HEK293 (cell line): Measurements from ENCODE around the gene ART5.

Experiments
- CTCF ChIA-PET: fragments of 350-600 bp; formaldehyde crosslinking; extraction: SDS; loops from one replicate; lab custom pipeline; 2021; ENCODE audit warnings: antibody characterized with exemption; lab: Yijun Ruan, JAX
- POLR2A ChIA-PET: fragments of 300-600 bp; formaldehyde crosslinking; extraction: SDS; loops from one replicate; lab custom pipeline; 2020; ENCODE audit warnings: antibody characterized with exemption, inconsistent platforms; lab: Yijun Ruan, JAX
- H3K27ac ChIP-seq: fragments of 200-500 bp; sonication (Bioruptor generic); 2 replicates; pipeline ENCODE4 v1.5.1; 2014; ENCODE audit warnings: low read depth, low read length, control low read depth, inconsistent platforms; ENCODE audit errors: extremely low read depth
- H3K36me3 ChIP-seq, 2 experiments: fragments of 200-500 bp in 1 of 2; sonication (Bioruptor generic) in 1 of 2; 1 replicate in 1 of 2; 2 replicates in 1 of 2; pipeline ENCODE4 v1.5.1; 2014 to 2017; ENCODE audit warnings: inconsistent platforms in 2 of 2, low read length in 2 of 2; ENCODE audit not compliant: control insufficient read depth in 2 of 2, insufficient read depth in 1 of 2
- H3K4me1 ChIP-seq: fragments of 200-500 bp; sonication (Bioruptor generic); 2 replicates; pipeline ENCODE4 v1.5.1; 2014; ENCODE audit warnings: mild to moderate bottlenecking, low read length, inconsistent platforms; ENCODE audit not compliant: control insufficient read depth, insufficient read depth
- H3K4me3 ChIP-seq: 2 replicates; pipeline ENCODE4 v1.5.1; 2011; ENCODE audit warnings: low read depth, mild to moderate bottlenecking, control low read depth, low read length, moderate library complexity
- H3K9me3 ChIP-seq: fragments of 200-500 bp; sonication (Bioruptor generic); 2 replicates; pipeline ENCODE4 v1.5.1; 2014; ENCODE audit warnings: low read depth, low read length, inconsistent platforms; ENCODE audit not compliant: control insufficient read depth, insufficient read depth
- FEZF1 ChIP-seq: fragments of 450-650 bp; formaldehyde crosslinking; IDR thresholded peaks from 2 replicates; pipeline ENCODE4 v1.5.1; 2016; ENCODE audit warnings: missing biosample characterization, missing genetic modification characterization
- GLI2 ChIP-seq: fragments of 450-650 bp; formaldehyde crosslinking; IDR thresholded peaks from 2 replicates; pipeline ENCODE4; 2017; ENCODE audit warnings: missing biosample characterization, missing genetic modification characterization, low read depth, borderline replicate concordance
- GLI4 ChIP-seq: fragments of 450-650 bp; formaldehyde crosslinking; IDR thresholded peaks from 2 replicates; pipeline ENCODE4 v1.5.1; 2016; ENCODE audit warnings: missing biosample characterization, missing genetic modification characterization
- MEIS1 ChIP-seq: sonication (generic); formaldehyde crosslinking; IDR thresholded peaks from 2 replicates; pipeline ENCODE4 v1.8.1; 2022; ENCODE audit warnings: missing genetic modification reagents, mild to moderate bottlenecking, borderline replicate concordance
- ZFP69B ChIP-seq: fragments of 450-650 bp; formaldehyde crosslinking; IDR thresholded peaks from 2 replicates; pipeline ENCODE4 v1.5.1; 2016; ENCODE audit warnings: missing biosample characterization, missing genetic modification characterization
- ZNF132 ChIP-seq: fragments of 450-650 bp; formaldehyde crosslinking; IDR thresholded peaks from 2 replicates; pipeline ENCODE4 v1.5.1; 2017; ENCODE audit warnings: missing biosample characterization, missing genetic modification characterization, borderline replicate concordance
- ZNF175 ChIP-seq: fragments of 450-650 bp; formaldehyde crosslinking; IDR thresholded peaks from 2 replicates; pipeline ENCODE4 v1.5.1; 2016; ENCODE audit warnings: missing biosample characterization, missing genetic modification characterization
- ZNF223 ChIP-seq: fragments of 450-650 bp; formaldehyde crosslinking; IDR thresholded peaks from 2 replicates; pipeline ENCODE4 v1.5.1; 2016; ENCODE audit warnings: missing biosample characterization, missing genetic modification characterization
- ZNF311 ChIP-seq: fragments of 450-650 bp; formaldehyde crosslinking; IDR thresholded peaks from 2 replicates; pipeline ENCODE4 v1.5.1; 2017; ENCODE audit warnings: missing biosample characterization, missing genetic modification characterization, borderline replicate concordance
- ZNF354C ChIP-seq: fragments of 450-650 bp; formaldehyde crosslinking; IDR thresholded peaks from 2 replicates; pipeline ENCODE4 v1.5.1; 2016; ENCODE audit warnings: missing biosample characterization, missing genetic modification characterization, low read depth, borderline replicate concordance
- ZNF391 ChIP-seq: fragments of 450-650 bp; formaldehyde crosslinking; IDR thresholded peaks from 2 replicates; pipeline ENCODE4 v1.5.1; 2016; ENCODE audit warnings: low read depth, missing biosample characterization, missing genetic modification characterization, borderline replicate concordance
- ZNF416 ChIP-seq: fragments of 450-650 bp; formaldehyde crosslinking; IDR thresholded peaks from 2 replicates; pipeline ENCODE4 v1.5.1; 2016; ENCODE audit warnings: missing biosample characterization, missing genetic modification characterization
- ZNF549 ChIP-seq: fragments of 450-650 bp; IDR thresholded peaks from 2 replicates; pipeline ENCODE4 v1.5.1; 2018; ENCODE audit warnings: missing biosample characterization, missing genetic modification characterization, mild to moderate bottlenecking, inconsistent platforms, moderate library complexity
- ZNF571 ChIP-seq: fragments of 450-650 bp; formaldehyde crosslinking; IDR thresholded peaks from 2 replicates; pipeline ENCODE4 v1.5.0; 2017; ENCODE audit warnings: missing biosample characterization, missing genetic modification characterization
- ZNF624 ChIP-seq: fragments of 450-650 bp; formaldehyde crosslinking; IDR thresholded peaks from 2 replicates; pipeline ENCODE4 v1.5.1; 2017; ENCODE audit warnings: missing biosample characterization, missing genetic modification characterization
- TF ChIP-seq, protein P1 (sequence below): fragments of 450-650 bp; formaldehyde crosslinking; IDR thresholded peaks from 2 replicates; pipeline ENCODE4 v1.5.1; 2016; ENCODE audit warnings: missing biosample characterization, missing genetic modification characterization
- TF ChIP-seq, protein P2 (sequence below): fragments of 450-650 bp; formaldehyde crosslinking; IDR thresholded peaks from 2 replicates; pipeline ENCODE4 v1.5.1; 2016; ENCODE audit warnings: missing biosample characterization, missing genetic modification characterization
- TF ChIP-seq, protein P3 (sequence below): fragments of 450-650 bp; formaldehyde crosslinking; conservative IDR thresholded peaks from 2 replicates; pipeline ENCODE4 v1.5.1; 2016; ENCODE audit warnings: low read depth, missing biosample characterization, missing genetic modification characterization
- TF ChIP-seq, protein P4 (sequence below): fragments of 450-650 bp; formaldehyde crosslinking; IDR thresholded peaks from 2 replicates; pipeline ENCODE4 v1.5.0; 2017; ENCODE audit warnings: missing biosample characterization, missing genetic modification characterization, borderline replicate concordance

The ART5 gene

DNA sequence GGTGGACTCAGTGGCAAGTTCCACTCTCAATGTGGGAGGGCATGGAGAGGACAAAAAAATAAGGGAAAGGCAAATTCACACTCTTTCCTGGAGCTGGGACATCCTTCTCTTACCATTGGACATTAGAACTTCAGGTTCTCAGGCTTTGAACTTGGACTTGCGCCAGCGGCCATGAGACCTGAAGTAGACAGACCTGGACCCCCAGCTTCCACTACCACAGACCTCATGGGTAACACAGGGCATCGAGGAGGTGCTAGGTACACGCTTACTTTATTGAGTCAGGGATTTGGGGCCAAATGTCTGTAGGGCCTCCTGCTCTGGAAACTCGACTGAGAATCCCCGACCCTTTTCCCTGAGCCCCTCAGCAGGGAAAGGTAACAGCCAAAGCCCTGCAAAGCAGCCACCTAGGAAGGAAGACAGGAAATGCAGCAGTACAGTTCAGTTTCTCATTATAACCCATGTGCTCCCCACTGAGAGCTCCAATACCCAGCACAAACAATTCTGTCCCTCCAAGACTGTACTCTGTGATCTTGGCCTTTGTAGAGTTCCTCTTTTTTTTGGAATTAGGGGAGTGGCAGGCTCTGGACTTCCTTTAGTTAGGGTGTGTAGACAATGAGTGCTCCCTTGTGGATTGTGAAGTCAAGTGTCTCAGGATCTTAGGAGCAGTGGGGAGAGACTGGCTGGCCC is 23.7 kb upstream of the ART5 start:
- H3K4me1 ChIP-seq, result no peaks in the 10 kb centered on the region
- no peak overlapping the region for H3K4me3 ChIP-seq
- H3K36me3 ChIP-seq, result peaks cover 0 to 59% of the 10 kb centered on the region in 2 experiments; a peak in 1 of 3 replicates
- H3K9me3 ChIP-seq, result no peaks in the 10 kb centered on the region
- ChIA-PET CTCF (interaction anchor here (1.2 kb wide), 1 partner anchor 16 kb away, joined by 5 read pairs; no protein-coding TSS in a partner anchor), POLR2A (no interaction called here)
- H3K27ac ChIP-seq, result no peak overlapping the region
- TF ChIP-seq ZNF132 (tag by site-specific recombination) (no peak), ZNF223 (no peak)
- TF ChIP-seq, protein P1, sequence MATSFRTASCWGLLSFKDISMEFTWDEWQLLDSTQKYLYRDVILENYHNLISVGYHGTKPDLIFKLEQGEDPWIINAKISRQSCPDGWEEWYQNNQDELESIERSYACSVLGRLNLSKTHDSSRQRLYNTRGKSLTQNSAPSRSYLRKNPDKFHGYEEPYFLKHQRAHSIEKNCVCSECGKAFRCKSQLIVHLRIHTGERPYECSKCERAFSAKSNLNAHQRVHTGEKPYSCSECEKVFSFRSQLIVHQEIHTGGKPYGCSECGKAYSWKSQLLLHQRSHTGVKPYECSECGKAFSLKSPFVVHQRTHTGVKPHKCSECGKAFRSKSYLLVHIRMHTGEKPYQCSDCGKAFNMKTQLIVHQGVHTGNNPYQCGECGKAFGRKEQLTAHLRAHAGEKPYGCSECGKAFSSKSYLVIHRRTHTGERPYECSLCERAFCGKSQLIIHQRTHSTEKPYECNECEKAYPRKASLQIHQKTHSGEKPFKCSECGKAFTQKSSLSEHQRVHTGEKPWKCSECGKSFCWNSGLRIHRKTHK (tag by site-specific recombination), result no peak

DNA sequence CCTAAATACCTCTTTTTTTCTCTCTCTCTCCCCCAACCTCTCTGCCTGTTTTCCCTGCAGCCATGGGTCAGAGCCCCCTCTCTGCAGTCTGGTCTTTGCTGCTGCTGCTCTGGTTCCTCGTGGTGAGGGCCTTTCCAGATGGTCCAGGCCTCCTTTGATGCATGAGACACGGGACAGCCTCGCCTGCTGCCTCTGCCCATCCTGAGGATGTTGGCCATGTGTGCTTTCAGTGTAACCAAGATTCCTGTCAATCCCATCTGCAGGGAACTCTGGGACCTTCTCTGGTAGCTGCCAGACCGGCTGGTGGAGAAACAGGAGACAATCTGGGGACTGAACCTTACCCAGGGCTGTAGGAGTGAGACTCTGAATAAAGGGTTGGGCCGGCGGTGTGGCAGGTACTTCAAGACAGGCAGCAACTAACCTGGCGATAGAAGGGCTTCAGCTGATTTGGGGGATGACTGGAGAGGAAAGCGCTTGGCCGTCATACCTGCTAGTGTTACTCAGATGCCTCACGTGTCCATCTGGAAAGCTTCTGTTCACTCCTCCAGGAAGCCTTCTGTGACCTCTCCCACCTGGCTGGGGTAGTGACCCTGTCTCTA is 22.3 kb upstream of the ART5 start:
- CTCF ChIA-PET, result no interaction called here
- POLR2A ChIA-PET, result interaction anchor here (0.6 kb wide), 1 partner anchor 34 kb away, joined by 3 read pairs; no protein-coding TSS in a partner anchor

More for the DNA sequence above, 22.3 kb upstream of the ART5 start:
- H3K27ac ChIP-seq, result no peak overlapping the region
- H3K36me3 ChIP-seq, result peaks cover 0 to 45% of the 10 kb centered on the region in 2 experiments; a peak in 1 of 3 replicates
- TF ChIP-seq, protein P2, sequence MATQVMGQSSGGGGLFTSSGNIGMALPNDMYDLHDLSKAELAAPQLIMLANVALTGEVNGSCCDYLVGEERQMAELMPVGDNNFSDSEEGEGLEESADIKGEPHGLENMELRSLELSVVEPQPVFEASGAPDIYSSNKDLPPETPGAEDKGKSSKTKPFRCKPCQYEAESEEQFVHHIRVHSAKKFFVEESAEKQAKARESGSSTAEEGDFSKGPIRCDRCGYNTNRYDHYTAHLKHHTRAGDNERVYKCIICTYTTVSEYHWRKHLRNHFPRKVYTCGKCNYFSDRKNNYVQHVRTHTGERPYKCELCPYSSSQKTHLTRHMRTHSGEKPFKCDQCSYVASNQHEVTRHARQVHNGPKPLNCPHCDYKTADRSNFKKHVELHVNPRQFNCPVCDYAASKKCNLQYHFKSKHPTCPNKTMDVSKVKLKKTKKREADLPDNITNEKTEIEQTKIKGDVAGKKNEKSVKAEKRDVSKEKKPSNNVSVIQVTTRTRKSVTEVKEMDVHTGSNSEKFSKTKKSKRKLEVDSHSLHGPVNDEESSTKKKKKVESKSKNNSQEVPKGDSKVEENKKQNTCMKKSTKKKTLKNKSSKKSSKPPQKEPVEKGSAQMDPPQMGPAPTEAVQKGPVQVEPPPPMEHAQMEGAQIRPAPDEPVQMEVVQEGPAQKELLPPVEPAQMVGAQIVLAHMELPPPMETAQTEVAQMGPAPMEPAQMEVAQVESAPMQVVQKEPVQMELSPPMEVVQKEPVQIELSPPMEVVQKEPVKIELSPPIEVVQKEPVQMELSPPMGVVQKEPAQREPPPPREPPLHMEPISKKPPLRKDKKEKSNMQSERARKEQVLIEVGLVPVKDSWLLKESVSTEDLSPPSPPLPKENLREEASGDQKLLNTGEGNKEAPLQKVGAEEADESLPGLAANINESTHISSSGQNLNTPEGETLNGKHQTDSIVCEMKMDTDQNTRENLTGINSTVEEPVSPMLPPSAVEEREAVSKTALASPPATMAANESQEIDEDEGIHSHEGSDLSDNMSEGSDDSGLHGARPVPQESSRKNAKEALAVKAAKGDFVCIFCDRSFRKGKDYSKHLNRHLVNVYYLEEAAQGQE, result no peak
- TF ChIP-seq ZNF549 (no peak), FEZF1 (tag by site-specific recombination) (no peak), ZNF391 (tag by site-specific recombination) (no peak), ZFP69B (tag by site-specific recombination) (no peak), ZNF571 (no peak), ZNF175 (no peak), GLI2 (tag by site-specific recombination) (no peak), ZNF624 (tag by site-specific recombination) (no peak), ZNF354C (tag by site-specific recombination) (no peak), GLI4 (no peak), MEIS1 (CRISPR knock-in tag) (no peak), ZNF416 (tag by site-specific recombination) (no peak), ZNF311 (tag by site-specific recombination) (no peak)
- TF ChIP-seq, protein P3, sequence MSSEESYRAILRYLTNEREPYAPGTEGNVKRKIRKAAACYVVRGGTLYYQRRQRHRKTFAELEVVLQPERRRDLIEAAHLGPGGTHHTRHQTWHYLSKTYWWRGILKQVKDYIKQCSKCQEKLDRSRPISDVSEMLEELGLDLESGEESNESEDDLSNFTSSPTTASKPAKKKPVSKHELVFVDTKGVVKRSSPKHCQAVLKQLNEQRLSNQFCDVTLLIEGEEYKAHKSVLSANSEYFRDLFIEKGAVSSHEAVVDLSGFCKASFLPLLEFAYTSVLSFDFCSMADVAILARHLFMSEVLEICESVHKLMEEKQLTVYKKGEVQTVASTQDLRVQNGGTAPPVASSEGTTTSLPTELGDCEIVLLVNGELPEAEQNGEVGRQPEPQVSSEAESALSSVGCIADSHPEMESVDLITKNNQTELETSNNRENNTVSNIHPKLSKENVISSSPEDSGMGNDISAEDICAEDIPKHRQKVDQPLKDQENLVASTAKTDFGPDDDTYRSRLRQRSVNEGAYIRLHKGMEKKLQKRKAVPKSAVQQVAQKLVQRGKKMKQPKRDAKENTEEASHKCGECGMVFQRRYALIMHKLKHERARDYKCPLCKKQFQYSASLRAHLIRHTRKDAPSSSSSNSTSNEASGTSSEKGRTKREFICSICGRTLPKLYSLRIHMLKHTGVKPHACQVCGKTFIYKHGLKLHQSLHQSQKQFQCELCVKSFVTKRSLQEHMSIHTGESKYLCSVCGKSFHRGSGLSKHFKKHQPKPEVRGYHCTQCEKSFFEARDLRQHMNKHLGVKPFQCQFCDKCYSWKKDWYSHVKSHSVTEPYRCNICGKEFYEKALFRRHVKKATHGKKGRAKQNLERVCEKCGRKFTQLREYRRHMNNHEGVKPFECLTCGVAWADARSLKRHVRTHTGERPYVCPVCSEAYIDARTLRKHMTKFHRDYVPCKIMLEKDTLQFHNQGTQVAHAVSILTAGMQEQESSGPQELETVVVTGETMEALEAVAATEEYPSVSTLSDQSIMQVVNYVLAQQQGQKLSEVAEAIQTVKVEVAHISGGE (tag by site-specific recombination), result no peak
- TF ChIP-seq, protein P4, sequence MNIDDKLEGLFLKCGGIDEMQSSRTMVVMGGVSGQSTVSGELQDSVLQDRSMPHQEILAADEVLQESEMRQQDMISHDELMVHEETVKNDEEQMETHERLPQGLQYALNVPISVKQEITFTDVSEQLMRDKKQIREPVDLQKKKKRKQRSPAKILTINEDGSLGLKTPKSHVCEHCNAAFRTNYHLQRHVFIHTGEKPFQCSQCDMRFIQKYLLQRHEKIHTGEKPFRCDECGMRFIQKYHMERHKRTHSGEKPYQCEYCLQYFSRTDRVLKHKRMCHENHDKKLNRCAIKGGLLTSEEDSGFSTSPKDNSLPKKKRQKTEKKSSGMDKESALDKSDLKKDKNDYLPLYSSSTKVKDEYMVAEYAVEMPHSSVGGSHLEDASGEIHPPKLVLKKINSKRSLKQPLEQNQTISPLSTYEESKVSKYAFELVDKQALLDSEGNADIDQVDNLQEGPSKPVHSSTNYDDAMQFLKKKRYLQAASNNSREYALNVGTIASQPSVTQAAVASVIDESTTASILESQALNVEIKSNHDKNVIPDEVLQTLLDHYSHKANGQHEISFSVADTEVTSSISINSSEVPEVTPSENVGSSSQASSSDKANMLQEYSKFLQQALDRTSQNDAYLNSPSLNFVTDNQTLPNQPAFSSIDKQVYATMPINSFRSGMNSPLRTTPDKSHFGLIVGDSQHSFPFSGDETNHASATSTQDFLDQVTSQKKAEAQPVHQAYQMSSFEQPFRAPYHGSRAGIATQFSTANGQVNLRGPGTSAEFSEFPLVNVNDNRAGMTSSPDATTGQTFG (tag by site-specific recombination), result no peak
- TF ChIP-seq, protein P1 (tag by site-specific recombination), result no peak
- H3K4me1 ChIP-seq, result no peaks in the 10 kb centered on the region
- no peaks in the 10 kb centered on the region for H3K9me3 ChIP-seq
- no peak overlapping the region for H3K4me3 ChIP-seq
